AG20443 (cell line): ENCODE measurements around the gene PHRF1.
A peak's percentile ranks its signal among the peaks of the same experiment; 100 is the strongest.
"Not testable (repeated sequence)": the region's sequence is repeated elsewhere in the genome, so short reads cannot be mapped to it uniquely, and the experiment has no call there.

Experiments used
- DNase-seq: peaks from one replicate; pipeline ENCODE4 v3.0.0; 2012; ENCODE audit warnings: low spot score, mixed read lengths

Gene PHRF1

DNA sequence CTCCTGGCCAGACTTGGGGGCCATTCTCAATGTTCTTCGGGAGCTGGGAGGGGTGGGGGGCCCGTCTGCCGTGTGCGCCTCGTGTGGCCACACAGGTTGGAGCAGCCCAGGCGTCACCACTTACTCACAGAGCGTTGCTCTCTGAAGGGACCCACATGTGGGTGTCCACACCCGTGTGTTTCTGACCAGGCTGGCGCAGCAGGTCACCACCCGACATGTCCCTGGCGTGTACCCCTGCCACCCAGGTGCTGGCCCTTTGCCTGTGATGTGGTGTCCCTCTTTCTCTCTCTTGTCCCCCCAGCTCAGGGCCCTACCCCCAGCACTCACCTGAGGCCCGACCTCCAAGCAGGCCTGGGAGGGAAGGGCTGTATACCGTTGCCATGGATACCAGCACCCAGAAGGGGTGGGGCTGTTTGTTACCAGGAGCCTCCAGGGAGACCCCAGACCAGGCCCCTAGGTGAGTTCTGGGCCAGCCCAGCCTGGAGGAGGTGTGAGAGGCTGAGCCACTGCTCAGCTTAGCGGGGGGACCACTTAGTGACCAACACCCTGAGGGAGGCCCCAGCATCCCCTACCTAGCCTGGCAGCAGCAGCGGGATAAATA, 17.1 kb upstream of the PHRF1 start:
- no peak for DNase-seq

DNA sequence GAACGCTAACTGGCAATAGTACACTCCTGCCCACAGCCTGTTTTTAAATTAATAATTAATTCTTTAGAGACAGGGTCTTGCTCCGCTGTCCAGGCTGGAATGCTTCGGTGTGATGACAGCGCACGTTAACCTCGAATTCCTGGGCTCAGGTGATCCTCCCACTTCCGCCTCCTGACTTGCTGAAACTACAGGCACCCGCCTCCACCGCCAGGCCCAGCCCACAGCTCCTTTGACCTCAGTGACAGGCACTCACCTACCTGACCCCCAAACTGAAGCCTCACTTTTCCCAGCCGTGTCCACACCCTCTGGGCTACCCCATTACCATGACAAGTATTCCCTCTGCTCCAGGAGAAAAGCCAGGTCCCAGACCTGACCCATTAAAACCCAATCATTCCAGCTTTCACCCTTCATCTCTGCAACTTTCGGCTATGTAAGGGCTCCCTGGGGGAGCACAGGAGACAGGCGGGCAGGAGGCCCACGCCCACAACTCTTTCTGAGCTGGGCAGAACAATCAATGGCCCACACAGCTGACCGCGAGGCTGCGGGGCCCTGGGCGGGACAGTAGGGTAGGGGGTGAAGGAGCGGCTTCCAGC, 16.5 kb upstream of the PHRF1 start:
- no peak for DNase-seq

GRCh38 chr11:560305-561147, 15.7 kb upstream of the PHRF1 start, which contains the start of the genes LMNTD2 and RASSF7:
LMNTD2 (minus strand) TSS chr11:560738; CDS start chr11:560716, 22 bp downstream.
RASSF7 (plus strand) TSS chr11:560970; CDS start chr11:561769, 799 bp downstream.
- peak; percentile 98 for DNase-seq

DNA sequence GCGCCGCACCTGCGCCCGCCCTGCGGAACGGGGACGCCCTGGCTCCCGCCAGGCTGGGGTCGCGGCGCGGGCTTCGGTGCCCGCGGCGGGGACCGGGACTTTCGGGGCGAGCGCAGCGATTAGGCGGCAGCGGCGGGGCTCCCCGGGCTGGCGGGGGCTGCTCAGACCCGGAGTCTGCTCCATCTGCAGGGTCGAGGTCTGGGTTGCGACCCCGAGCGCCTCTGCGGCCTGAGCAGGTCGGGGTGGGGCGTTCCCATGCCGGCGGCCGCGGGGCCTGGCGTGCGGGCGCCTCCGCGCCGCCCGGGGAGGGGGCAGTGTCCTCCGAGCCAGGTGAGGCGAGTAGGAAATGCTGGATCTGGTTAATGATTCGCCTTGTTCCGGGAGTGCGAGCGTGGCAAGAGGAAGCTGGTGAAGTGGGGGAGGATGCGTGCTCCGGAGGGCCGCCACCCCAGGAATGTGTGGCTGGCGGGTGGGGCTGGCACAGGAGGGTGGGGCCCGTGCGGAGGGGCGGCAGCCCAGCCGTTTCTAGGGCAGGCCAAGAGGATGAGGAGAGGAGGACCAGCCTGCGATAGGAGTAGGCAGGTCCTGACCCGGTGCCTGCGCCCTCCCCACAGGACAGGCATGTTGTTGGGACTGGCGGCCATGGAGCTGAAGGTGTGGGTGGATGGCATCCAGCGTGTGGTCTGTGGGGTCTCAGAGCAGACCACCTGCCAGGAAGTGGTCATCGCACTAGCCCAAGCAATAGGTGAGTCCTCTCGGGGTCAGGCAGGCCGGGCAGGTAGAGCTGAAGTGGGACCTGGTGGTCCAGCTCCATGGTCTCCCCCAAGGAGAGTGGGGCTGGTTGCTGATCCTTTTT, 14.9 kb upstream of the PHRF1 start:
- DNase-seq, result peak; percentile 53

DNA sequence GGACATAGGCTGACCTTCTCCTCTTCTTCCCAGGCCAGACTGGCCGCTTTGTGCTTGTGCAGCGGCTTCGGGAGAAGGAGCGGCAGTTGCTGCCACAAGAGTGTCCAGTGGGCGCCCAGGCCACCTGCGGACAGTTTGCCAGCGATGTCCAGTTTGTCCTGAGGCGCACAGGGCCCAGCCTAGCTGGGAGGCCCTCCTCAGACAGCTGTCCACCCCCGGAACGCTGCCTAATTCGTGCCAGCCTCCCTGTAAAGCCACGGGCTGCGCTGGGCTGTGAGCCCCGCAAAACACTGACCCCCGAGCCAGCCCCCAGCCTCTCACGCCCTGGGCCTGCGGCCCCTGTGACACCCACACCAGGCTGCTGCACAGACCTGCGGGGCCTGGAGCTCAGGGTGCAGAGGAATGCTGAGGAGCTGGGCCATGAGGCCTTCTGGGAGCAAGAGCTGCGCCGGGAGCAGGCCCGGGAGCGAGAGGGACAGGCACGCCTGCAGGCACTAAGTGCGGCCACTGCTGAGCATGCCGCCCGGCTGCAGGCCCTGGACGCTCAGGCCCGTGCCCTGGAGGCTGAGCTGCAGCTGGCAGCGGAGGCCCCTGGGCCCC, 14.1 kb upstream of the PHRF1 start:
- DNase-seq, result no peak

DNA sequence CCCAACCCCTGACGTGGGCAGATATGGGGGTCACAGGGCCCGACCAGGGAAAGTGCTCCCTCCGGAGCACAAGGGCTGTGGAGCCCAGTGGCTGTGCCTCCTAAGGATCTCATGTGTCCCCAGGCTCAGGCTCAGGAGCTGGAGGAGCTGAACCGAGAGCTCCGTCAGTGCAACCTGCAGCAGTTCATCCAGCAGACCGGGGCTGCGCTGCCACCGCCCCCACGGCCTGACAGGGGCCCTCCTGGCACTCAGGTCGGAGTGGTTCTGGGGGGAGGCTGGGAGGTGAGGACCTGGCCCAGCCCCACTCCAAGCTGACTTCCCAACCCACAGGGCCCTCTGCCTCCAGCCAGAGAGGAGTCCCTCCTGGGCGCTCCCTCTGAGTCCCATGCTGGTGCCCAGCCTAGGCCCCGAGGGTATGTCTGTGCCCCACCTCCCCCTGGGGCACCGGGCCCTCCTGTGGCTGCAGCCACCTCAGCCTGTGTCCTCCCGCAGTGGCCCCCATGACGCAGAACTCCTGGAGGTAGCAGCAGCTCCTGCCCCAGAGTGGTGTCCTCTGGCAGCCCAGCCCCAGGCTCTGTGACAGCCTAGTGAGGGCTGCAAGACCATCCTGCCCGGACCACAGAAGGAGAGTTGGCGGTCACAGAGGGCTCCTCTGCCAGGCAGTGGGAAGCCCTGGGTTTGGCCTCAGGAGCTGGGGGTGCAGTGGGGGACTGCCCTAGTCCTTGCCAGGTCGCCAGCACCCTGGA, 13.0 kb upstream of the PHRF1 start:
- no peak for DNase-seq

DNA sequence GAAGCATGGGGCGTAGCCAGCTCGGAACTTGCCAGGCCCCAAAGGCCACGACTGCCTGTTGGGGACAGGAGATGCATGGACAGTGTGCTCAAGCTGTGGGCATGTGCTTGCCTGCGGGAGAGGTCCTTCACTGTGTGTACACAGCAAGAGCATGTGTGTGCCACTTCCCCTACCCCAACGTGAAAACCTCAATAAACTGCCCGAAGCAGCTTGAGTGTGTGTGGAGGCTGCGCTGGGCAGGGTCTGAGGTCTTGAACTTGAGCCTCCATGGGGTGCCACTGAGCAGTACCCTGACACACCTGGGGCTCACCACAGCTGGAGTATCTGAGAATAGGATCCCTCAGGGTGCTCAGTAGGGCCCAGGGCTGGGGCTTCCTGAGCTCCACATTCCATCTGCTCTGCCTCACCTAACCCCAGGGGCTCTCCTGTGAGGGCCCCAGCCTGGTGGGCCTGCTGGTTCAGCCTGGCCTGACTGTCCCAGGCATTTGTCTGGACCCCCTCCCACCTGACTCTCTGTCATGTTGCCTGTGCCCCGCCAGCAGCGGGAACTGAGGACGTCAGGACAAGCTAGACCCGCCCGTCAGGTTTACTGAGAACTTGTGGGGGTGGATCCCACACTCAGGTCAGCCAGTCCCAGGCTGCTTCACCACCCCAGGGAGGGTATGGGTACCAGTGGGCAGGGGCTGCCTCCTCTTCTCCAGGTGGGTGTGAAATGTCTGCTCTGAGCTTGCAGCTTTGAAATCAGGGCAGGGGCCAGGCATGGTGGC, 12.3 kb upstream of the PHRF1 start:
- DNase-seq, result no peak

DNA sequence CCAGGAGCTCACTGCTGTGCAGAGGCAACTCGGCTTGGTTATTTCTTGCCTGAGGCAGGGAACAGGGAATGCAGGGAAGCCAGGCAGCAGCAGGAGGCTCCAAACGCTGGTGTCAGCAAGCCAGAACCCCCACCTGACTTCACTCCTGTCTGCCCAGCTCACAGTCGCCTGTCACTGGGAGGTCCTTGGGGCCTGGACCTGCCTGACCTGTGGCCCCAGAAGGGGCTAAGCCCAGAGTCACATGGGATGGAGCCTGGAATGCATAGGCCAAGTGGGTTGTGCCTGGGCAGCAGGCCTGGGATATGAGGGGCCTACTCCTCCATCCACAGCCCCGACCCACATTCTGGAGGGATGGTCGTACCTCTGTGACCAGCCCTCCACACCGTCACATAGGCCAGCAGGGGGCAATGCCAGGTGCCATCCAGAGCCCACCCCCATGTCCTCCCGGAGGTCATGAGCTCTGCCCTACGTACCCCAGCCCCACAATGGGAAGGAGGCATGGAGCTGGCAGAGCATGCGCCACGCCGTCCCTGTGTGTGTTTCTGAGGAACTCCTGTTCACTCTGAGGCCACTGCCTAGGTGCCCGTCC, 10.3 kb upstream of the PHRF1 start:
- no peak for DNase-seq

DNA sequence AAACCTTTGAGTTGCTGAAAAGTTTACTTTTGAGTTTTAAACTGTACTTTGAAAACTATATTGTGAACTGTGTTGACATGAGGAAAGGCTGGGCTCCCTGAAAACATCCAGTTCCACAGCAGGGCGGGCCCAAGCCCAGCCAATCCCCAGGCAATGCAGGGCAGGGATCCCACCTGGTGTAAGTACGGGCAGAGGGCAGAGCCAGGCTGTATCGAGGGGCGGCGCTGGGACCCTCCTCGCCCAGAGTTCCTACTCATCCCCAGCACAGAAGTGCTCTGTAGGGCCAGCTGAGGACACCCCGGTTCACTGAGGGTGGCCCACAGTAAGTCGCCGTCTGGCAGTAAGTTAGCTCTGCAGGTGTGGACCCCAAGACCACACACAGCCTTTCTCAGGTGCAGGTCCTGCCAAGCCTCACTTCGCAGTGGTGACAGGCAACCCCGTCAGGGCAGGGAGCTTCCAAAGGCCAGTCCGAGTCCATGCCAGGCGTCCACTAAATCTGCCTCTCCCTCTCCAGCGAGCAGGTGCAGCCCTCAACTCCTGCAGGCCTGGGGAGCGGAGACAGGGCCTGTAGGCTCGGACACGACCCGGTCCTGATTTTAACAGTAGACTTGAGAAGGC, 9.2 kb upstream of the PHRF1 start:
- no peak for DNase-seq

DNA sequence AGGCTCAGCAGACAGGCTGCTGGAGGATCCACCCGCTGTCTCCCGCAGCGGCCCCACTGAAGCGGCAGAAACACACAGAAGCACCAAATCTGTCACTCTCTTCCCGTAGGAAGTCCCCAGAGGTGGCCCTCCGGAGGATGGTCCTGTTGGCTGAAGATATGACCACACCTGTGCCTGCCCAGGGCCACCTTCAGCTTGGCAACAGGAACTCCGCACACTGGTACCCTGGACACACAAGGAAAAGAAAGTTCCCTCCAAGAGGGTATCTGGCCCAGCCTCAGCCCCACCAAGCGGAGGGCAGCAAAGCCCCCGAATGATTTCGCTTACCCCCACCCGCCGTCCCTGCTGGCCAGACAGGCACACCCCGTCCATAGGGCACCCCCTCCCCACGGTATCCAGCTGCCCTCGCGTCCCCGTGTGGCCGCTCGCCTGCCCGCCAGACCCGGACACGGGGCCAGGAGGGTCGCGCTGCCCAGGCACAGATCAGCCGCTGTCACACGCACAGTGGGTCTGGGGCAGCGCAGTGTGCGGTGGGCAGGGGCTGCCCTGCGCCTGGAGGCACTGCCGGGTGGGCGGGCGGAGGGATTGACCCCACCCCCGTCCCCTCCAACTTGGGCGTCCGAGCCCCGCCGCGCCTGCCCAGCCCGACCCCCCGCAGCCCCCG, 8.5 kb upstream of the PHRF1 start:
- DNase-seq, result no peak

- peak; percentile 98 for DNase-seq
Measured at GRCh38 chr11:568306-569157, 7.7 kb upstream of the PHRF1 start.

DNA sequence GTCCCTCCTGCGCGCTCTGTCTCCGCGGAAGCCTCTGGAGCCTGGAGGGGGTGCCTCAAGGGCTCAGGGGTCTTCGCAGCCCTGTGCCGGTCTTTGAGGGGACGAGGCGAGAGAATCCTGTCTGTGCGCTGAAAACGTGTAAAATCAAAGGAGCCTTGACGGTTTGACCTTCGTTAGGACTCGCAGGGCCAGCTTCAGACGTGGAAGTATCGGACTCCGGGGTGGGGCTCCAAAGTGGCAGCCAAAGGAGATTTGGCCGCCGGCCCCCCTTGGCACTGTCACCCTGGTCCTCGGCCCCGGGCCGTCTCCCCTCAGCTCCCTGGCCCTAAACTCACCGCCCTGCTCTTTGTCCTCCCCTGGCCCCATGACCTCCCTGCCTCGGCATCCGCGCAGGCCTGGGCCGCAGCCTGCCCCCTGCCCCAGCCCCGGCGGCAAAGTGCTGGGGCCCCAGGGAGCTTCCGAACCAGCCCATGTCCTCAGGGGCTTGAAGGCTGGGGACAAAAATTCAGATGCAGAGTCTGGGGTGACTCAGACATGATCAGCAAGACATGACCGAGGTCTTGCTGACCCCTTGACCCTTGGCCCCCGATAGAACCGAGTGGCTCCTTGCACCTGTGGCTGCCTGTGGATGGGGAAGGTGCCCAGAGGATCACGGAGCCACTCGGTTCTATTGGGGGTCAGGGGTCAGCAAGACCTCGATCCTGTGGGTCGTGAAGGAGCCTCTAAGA, 6.9 kb upstream of the PHRF1 start:
- DNase-seq, result no peak

DNA sequence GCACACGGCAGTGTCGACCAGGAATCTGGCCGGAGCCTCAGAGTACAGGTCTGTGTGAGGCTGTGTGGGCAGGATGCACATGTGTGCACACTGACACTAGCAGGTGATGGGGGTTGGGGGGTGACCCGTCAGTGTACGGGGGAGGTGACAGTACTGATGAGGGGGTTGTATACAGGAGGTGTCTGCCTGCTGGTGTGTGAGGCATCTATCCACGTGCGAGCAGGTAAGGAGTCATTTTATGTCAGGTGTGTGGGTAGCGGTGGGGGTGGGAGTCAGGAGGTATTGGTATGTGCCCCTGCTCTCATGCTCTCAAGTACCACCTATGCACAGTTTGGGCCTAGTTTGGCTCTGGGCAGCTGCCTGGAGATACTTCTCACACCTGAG, 4.5 kb upstream of the PHRF1 start:
- no peak for DNase-seq

GRCh38 chr11:573146-573759, 3.0 kb upstream of the PHRF1 start:
- DNase-seq, result no peak

DNA sequence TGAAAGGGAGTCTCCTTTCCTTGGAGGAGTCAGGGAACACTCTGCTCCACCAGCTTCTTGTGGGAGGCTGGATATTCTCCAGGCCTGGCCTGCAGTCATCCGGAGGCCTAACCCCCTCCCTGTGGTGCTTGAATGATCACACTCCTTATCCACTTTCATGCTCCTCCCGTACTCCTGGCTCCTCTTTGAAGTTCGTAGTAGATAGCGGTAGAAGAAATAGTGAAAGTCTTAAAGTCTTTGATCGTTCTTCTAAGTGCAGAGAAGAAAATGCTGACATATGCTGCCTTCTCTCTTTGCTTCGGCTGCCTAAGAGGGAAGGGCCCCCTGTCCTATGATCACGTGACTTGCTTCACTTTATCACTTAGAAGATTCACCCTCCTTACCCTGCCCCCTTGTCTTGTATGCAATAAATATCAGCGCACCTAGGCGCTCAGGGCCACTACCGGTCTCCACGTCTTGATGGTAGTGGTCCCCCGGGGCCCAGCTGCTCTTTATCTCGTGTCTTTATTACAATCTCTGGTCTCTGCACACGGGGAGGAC, 2.2 kb upstream of the PHRF1 start:
- DNase-seq, result not testable (repeated sequence)

- no peak for DNase-seq
Measured at GRCh38 chr11:574632-575312, 1.5 kb upstream of the PHRF1 start.
